Thymus (tissue), 11 donors: ENCODE results near the gene POM121. TPM values are rescaled to one million over a fixed set of nuclear protein-coding genes. Genes with fewer than 3 reads are reported as not detected.
"Not testable (repeated sequence)": the region's sequence is repeated elsewhere in the genome, so short reads cannot be mapped to it uniquely, and the experiment has no call there.

Experiments used
- DNase-seq, 9 donors: peaks; one replicate each; pipeline ENCODE4 v3.0.0-alpha.2; 2013; ENCODE audit warnings: low spot score in 9 of 9, low read depth in 6 of 9, missing footprints in 1 of 9
- H3K27ac ChIP-seq, 2 donors: one replicate each; pipeline ENCODE4 v1.5.1; 2013; ENCODE audit warnings: control low read depth in 1 of 2, low read depth in 1 of 2, low read length in 1 of 2, mild to moderate bottlenecking in 1 of 2, moderate library complexity in 1 of 2
- H3K27me3 ChIP-seq, 2 donors: one replicate each; pipeline ENCODE4 v1.5.1; 2013; ENCODE audit warnings: low read length in 1 of 2; ENCODE audit not compliant: control insufficient read depth in 2 of 2, insufficient read depth in 1 of 2
- H3K36me3 ChIP-seq, 2 donors: one replicate each; pipeline ENCODE4 v1.5.1; 2013; ENCODE audit warnings: low read length in 1 of 2, mild to moderate bottlenecking in 1 of 2, moderate library complexity in 1 of 2; ENCODE audit not compliant: control insufficient read depth in 2 of 2, insufficient read depth in 2 of 2
- H3K4me1 ChIP-seq, 2 donors: one replicate each; pipeline ENCODE4 v1.5.1; 2013; ENCODE audit warnings: low read length in 2 of 2; ENCODE audit not compliant: control insufficient read depth in 2 of 2, insufficient read depth in 2 of 2
- H3K4me3 ChIP-seq, 2 donors: one replicate each; pipeline ENCODE4 v1.5.1; 2013; ENCODE audit warnings: low read length in 2 of 2, control low read depth in 1 of 2, mild to moderate bottlenecking in 1 of 2
- H3K9me3 ChIP-seq, 2 donors: one replicate each; pipeline ENCODE4 v1.5.1; 2013; ENCODE audit warnings: low read length in 1 of 2, mild to moderate bottlenecking in 1 of 2; ENCODE audit not compliant: control insufficient read depth in 2 of 2, insufficient read depth in 1 of 2
- WGBS: extraction: QIAGEN DNeasy Blood & Tissue Kit; methylation state at CpG from one replicate; pipeline ENCODE4 v1.1.7; 2013; 5-methylcytosine and 5-hydroxymethylcytosine counted together
- polyA plus RNA-seq: library from polyadenylated mRNA; stranded (reverse); fragments of 200-250 nt; gene quantifications from one replicate; pipeline ENCODE4 v1.2.3, GENCODE V29; 2013
- total RNA-seq: library from RNA; stranded (reverse); fragments of 120-200 nt; gene quantifications from one replicate; pipeline ENCODE4 v1.2.4, GENCODE V29; 2013
- donor health status: healthy.

The POM121 gene
- total and polyA plus RNA-seq, 2 donors, result 3.9 to 14.4 TPM

- H3K27ac ChIP-seq, H3K4me1 ChIP-seq, DNase-seq, H3K36me3 ChIP-seq, H3K4me3 ChIP-seq, H3K27me3 ChIP-seq, H3K9me3 ChIP-seq: not testable (repeated sequence)
- WGBS, result no CpG with 5 or more reads among the region's 20 CpGs
Observed at GRCh38 chr7:72960626-72961345, 35.9 kb downstream of the POM121 start.

GRCh38 chr7:72961346-72961650, 36.4 kb downstream of the POM121 start:
- H3K4me1 ChIP-seq, H3K27me3 ChIP-seq, H3K36me3 ChIP-seq, DNase-seq, H3K4me3 ChIP-seq, H3K27ac ChIP-seq, H3K9me3 ChIP-seq: not testable (repeated sequence)
- WGBS, result no CpG with 5 or more reads among the region's 9 CpGs

- 92% methylated on average over 4 of the region's 8 CpGs for WGBS
- H3K27ac ChIP-seq, H3K27me3 ChIP-seq, H3K9me3 ChIP-seq, H3K36me3 ChIP-seq, H3K4me1 ChIP-seq, H3K4me3 ChIP-seq, DNase-seq: not testable (repeated sequence)
Observed at GRCh38 chr7:72963056-72963455, 38.2 kb downstream of the POM121 start.

GRCh38 chr7:72965186-72965975, 40.5 kb downstream of the POM121 start:
- not testable (repeated sequence) for H3K4me1 ChIP-seq, H3K27ac ChIP-seq, H3K4me3 ChIP-seq, H3K9me3 ChIP-seq, H3K27me3 ChIP-seq, H3K36me3 ChIP-seq, DNase-seq
- no CpG with 5 or more reads among the region's 31 CpGs for WGBS

GRCh38 chr7:72966892-72967291, 42.0 kb downstream of the POM121 start:
- WGBS, result 98% methylated on average over 2 of the region's 3 CpGs
- not testable (repeated sequence) for H3K4me1 ChIP-seq, H3K27me3 ChIP-seq, DNase-seq, H3K36me3 ChIP-seq, H3K4me3 ChIP-seq, H3K27ac ChIP-seq, H3K9me3 ChIP-seq

GRCh38 chr7:72968980-72969516, 44.2 kb downstream of the POM121 start, which contains the start of gene TRIM74:
Gene TRIM74, minus strand, starts transcription at chr7:72969466. Its CDS starts 3,309 bp downstream, at chr7:72966157.
- not testable (repeated sequence) for DNase-seq, H3K27ac ChIP-seq, H3K27me3 ChIP-seq, H3K36me3 ChIP-seq, H3K9me3 ChIP-seq, H3K4me3 ChIP-seq, H3K4me1 ChIP-seq
- WGBS, result 59% methylated on average over 11 of the region's 36 CpGs

- not testable (repeated sequence) for DNase-seq, H3K27ac ChIP-seq, H3K4me3 ChIP-seq, H3K36me3 ChIP-seq, H3K9me3 ChIP-seq, H3K27me3 ChIP-seq, H3K4me1 ChIP-seq
- WGBS, result 53% methylated on average over 13 of the region's 29 CpGs
Observed at GRCh38 chr7:72969688-72970087, 44.8 kb downstream of the POM121 start.

- H3K36me3 ChIP-seq, H3K27me3 ChIP-seq, DNase-seq, H3K27ac ChIP-seq, H3K4me3 ChIP-seq, H3K9me3 ChIP-seq, H3K4me1 ChIP-seq: not testable (repeated sequence)
- no CpG with 5 or more reads among the region's 6 CpGs for WGBS
Observed at GRCh38 chr7:72971505-72971904, 46.6 kb downstream of the POM121 start.

GRCh38 chr7:72974781-72975180, 49.9 kb downstream of the POM121 start:
- not testable (repeated sequence) for H3K4me3 ChIP-seq, DNase-seq, H3K9me3 ChIP-seq, H3K27me3 ChIP-seq, H3K4me1 ChIP-seq, H3K27ac ChIP-seq, H3K36me3 ChIP-seq
- over 99% methylated on average over 4 of the region's 7 CpGs for WGBS
